Activated CD4-positive, alpha-beta T cell treated with anti-CD3 and anti-CD28 coated beads, Interleukin-10, Interleukin-2, amounts not matched to agents 100 ng/mL and 50 ng/mL, durations not matched to agents 16 hours and 8 hours (primary cell): ENCODE results near the gene AP2A1.

Source experiments
- DNase-seq: peaks from one replicate; pipeline ENCODE4 v3.0.0-alpha.2; 2020

Gene AP2A1

GRCh38 chr19:49799271-49799797, 32.5 kb downstream of the AP2A1 start:
- no peak for DNase-seq

- DNase-seq: no peak
Observed at GRCh38 chr19:49799798-49800376, 33.1 kb downstream of the AP2A1 start.

GRCh38 chr19:49800771-49801170, 34.0 kb downstream of the AP2A1 start:
- no peak for DNase-seq

GRCh38 chr19:49801401-49801888, 34.6 kb downstream of the AP2A1 start:
- DNase-seq: no peak

- no peak for DNase-seq
Observed at GRCh38 chr19:49801966-49802661, 35.3 kb downstream of the AP2A1 start.

- DNase-seq: no peak
Observed at GRCh38 chr19:49802836-49803528, 36.2 kb downstream of the AP2A1 start.

- DNase-seq: no peak
Observed at GRCh38 chr19:49803529-49803856, 36.7 kb downstream of the AP2A1 start.

- DNase-seq: no peak
Observed at GRCh38 chr19:49805822-49806619, 39.2 kb downstream of the AP2A1 start.

GRCh38 chr19:49806620-49806959, 39.8 kb downstream of the AP2A1 start:
- no peak for DNase-seq

GRCh38 chr19:49807058-49807903, 40.5 kb downstream of the AP2A1 start:
- DNase-seq: no peak

GRCh38 chr19:49807904-49808675, 41.3 kb downstream of the AP2A1 start:
- DNase-seq: no peak

- DNase-seq: peak; percentile 83
Observed at GRCh38 chr19:49808711-49809159, 41.9 kb downstream of the AP2A1 start.

GRCh38 chr19:49809160-49809940, 42.5 kb downstream of the AP2A1 start:
- peak; percentile 34 for DNase-seq

GRCh38 chr19:49809941-49810389, 43.2 kb downstream of the AP2A1 start:
- no peak for DNase-seq

- DNase-seq: no peak
Observed at GRCh38 chr19:49811328-49811727, 44.5 kb downstream of the AP2A1 start.

GRCh38 chr19:49812452-49812996, 45.7 kb downstream of the AP2A1 start:
- DNase-seq: no peak

- peak; percentile 97 for DNase-seq
Observed at GRCh38 chr19:49812997-49813861, 46.4 kb downstream of the AP2A1 start, which contains the start of gene FUZ. Gene FUZ (minus strand): TSS chr19:49813292. CDS start chr19:49813106, 186 bp downstream.

- no peak for DNase-seq
Observed at GRCh38 chr19:49814010-49814409, 47.2 kb downstream of the AP2A1 start.

- no peak for DNase-seq
Observed at GRCh38 chr19:49816590-49816989, 49.8 kb downstream of the AP2A1 start.
